Body of pancreas (tissue), 4 donors: Measurements from ENCODE around the gene PRDM16. TPM values are rescaled to one million over a fixed set of nuclear protein-coding genes. Genes with fewer than 3 reads are reported as not detected.

ENCODE experiments used
- ATAC-seq: fragments of 150-250 bp; one replicate; pipeline ENCODE4 v1.9.1; 2016
- DNase-seq, 4 donors: peaks; one replicate each; pipeline ENCODE4 v3.0.0-alpha.2; 2019
- H3K27ac ChIP-seq, 4 donors: fragments of 200-600 bp; sonication (generic); 1 replicate in 3 of 4; 2 replicates in 1 of 4; pipeline versions ENCODE4 v1.5.1 to v1.6.1; 2016 to 2019; ENCODE audit warnings: mild to moderate bottlenecking in 1 of 4, mixed read lengths in 1 of 4, moderate library complexity in 1 of 4
- H3K27me3 ChIP-seq, 2 donors: fragments of 200-600 bp; sonication (generic); one replicate each; pipeline ENCODE4 v1.6.0; 2016; ENCODE audit warnings: mild to moderate bottlenecking in 1 of 2
- H3K36me3 ChIP-seq, 2 donors: fragments of 200-600 bp; sonication (generic); replicated peaks in 1 of 2; 2 replicates each; pipeline ENCODE4 v1.5.1; 2016; ENCODE audit warnings: low read depth in 2 of 2; ENCODE audit not compliant: insufficient read depth in 1 of 2
- H3K4me1 ChIP-seq: fragments of 200-600 bp; sonication (generic); one replicate; pipeline ENCODE4 v1.6.0; 2016
- H3K4me3 ChIP-seq, 2 donors: fragments of 200-600 bp; sonication (generic); 1 replicate in 1 of 2; 2 replicates in 1 of 2; pipeline ENCODE4 v1.5.1; 2016 to 2019
- H3K9me3 ChIP-seq, 3 donors: fragments of 200-600 bp; sonication (generic); 1 replicate in 2 of 3; 2 replicates in 1 of 3; pipeline ENCODE4 v1.5.1; 2016
- CTCF ChIP-seq, 7 experiments: fragments of 450-650 bp in 4 of 7; fragments of 200-600 bp in 3 of 7; sonication (generic) in 3 of 7; IDR thresholded peaks; one replicate each; pipeline ENCODE4 v1.5.1; 2016 to 2019; ENCODE audit warnings: antibody characterized with exemption in 7 of 7
- POLR2A ChIP-seq, 3 donors: fragments of 450-650 bp; IDR thresholded peaks; one replicate each; pipeline ENCODE4 v1.6.1; 2016; ENCODE audit warnings: antibody characterized with exemption in 3 of 3, mild to moderate bottlenecking in 2 of 3
- WGBS, 2 donors: methylation state at CpG; one replicate each; pipeline ENCODE4 v1.1.5; 2017; 5-methylcytosine and 5-hydroxymethylcytosine counted together
- intact Hi-C: fragments of 100-400 bp; cut with DNase I; formaldehyde crosslinking; loops from one replicate; pipeline ENCODE4 v1.15.1; 2023
- total RNA-seq, 2 donors: library from RNA; depleted of rRNA; stranded (reverse); fragments of >200 nt; gene quantifications; one replicate each; pipeline ENCODE4 v1.1.0, GENCODE V29; 2016

The PRDM16 gene
- total RNA-seq, 2 donors from 2014 or later, result 15.2 to 16.6 TPM

GRCh38 chr1:3294450-3294849 is 225.4 kb downstream of the PRDM16 start:
- H3K36me3 ChIP-seq, result no peaks in the 10 kb centered on the region
- no peak overlapping the region for H3K27ac ChIP-seq
- H3K4me1 ChIP-seq, result peaks cover 11% of the 10 kb centered on the region
- intact Hi-C loops, result no loop called here
- no peak overlapping the region for H3K4me3 ChIP-seq
- DNase-seq (no peak), ATAC-seq (no peak)
- TF ChIP-seq POLR2A (IDR thresholded peaks at IDR 0.05), result no peak
- TF ChIP-seq CTCF (IDR thresholded peaks at IDR 0.05), result no peak
- no peaks in the 10 kb centered on the region for H3K27me3 ChIP-seq
- WGBS, 2 donors, result 89 to 90% methylated on average over 13 of the region's 13 CpGs
- H3K9me3 ChIP-seq, result no peaks in the 10 kb centered on the region

GRCh38 chr1:3295846-3296245 is 226.8 kb downstream of the PRDM16 start:
- no peak for DNase-seq
- whole genome bisulfite sequencing, 2 donors, result 96 to 100% methylated on average over 2 to 11 of the region's 12 CpGs
- H3K9me3 ChIP-seq, result no peaks in the 10 kb centered on the region
- H3K27ac ChIP-seq, result no peak overlapping the region
- peaks cover 11% of the 10 kb centered on the region for H3K4me1 ChIP-seq
- ATAC-seq, result no peak
- H3K4me3 ChIP-seq, result no peak overlapping the region
- H3K27me3 ChIP-seq, result no peaks in the 10 kb centered on the region
- TF ChIP-seq CTCF (IDR thresholded peaks at IDR 0.05), result no peak
- TF ChIP-seq POLR2A (IDR thresholded peaks at IDR 0.05), result no peak
- H3K36me3 ChIP-seq, result no peaks in the 10 kb centered on the region
- intact Hi-C loops, result no loop called here

GRCh38 chr1:3296326-3296725 is 227.3 kb downstream of the PRDM16 start:
- H3K4me1 ChIP-seq, result peaks cover 11% of the 10 kb centered on the region
- ATAC-seq (no peak), DNase-seq (no peak)
- H3K36me3 ChIP-seq, result no peaks in the 10 kb centered on the region
- no peak overlapping the region for H3K4me3 ChIP-seq
- intact Hi-C loops, result no loop called here
- 62 to 76% methylated on average over 7 to 11 of the region's 11 CpGs for WGBS, 2 donors
- no peak overlapping the region for H3K27ac ChIP-seq
- no peaks in the 10 kb centered on the region for H3K27me3 ChIP-seq
- no peak for TF ChIP-seq POLR2A (IDR thresholded peaks at IDR 0.05)
- no peak for TF ChIP-seq CTCF (IDR thresholded peaks at IDR 0.05)
- no peaks in the 10 kb centered on the region for H3K9me3 ChIP-seq

- H3K4me3 ChIP-seq, result no peak overlapping the region
- peaks cover 7% of the 10 kb centered on the region for H3K4me1 ChIP-seq
- H3K27ac ChIP-seq, result no peak overlapping the region
- H3K36me3 ChIP-seq, result no peaks in the 10 kb centered on the region
- WGBS, 2 donors, result 89 to 94% methylated on average over 16 of the region's 16 CpGs
- no peaks in the 10 kb centered on the region for H3K27me3 ChIP-seq
- ATAC-seq (no peak), DNase-seq (no peak)
- intact Hi-C loops, result no loop called here
- TF ChIP-seq POLR2A (IDR thresholded peaks at IDR 0.05) (no peak), CTCF (IDR thresholded peaks at IDR 0.05) (no peak)
- no peaks in the 10 kb centered on the region for H3K9me3 ChIP-seq
These were observed 227.8 kb downstream of the PRDM16 start for GRCh38 chr1:3296826-3297225.

- no peaks in the 10 kb centered on the region for H3K9me3 ChIP-seq
- H3K36me3 ChIP-seq, result no peaks in the 10 kb centered on the region
- WGBS, 2 donors, result 86 to 96% methylated on average over 3 to 7 of the region's 7 CpGs
- H3K4me3 ChIP-seq, result no peak overlapping the region
- ATAC-seq (no peak), DNase-seq (no peak)
- H3K4me1 ChIP-seq, result no peaks in the 10 kb centered on the region
- no peak overlapping the region for H3K27ac ChIP-seq
- H3K27me3 ChIP-seq, result no peaks in the 10 kb centered on the region
- TF ChIP-seq POLR2A (IDR thresholded peaks at IDR 0.05) (no peak), CTCF (IDR thresholded peaks at IDR 0.05) (no peak)
- intact Hi-C loops, result no loop called here
These were observed 228.8 kb downstream of the PRDM16 start for GRCh38 chr1:3297756-3298155.
